PC-3 (cell line): Measurements from ENCODE around the gene ZFP1. TPM values are rescaled to one million over a fixed set of nuclear protein-coding genes. Genes with fewer than 3 reads are reported as not detected.

Source experiments
- ATAC-seq: fragments of 200-7000 bp; cut with Tn5 transposase; 2 replicates; pipeline ENCODE4 v1.9.1; 2020; ENCODE audit warnings: mild to moderate bottlenecking, moderate library complexity
- BruUV-seq: library from RNA; stranded (reverse); fragments of 400-500 nt; replicated peaks from 2 replicates; lab custom pipeline; 2021; lab: Mats Ljungman, UMichigan
- CTCF ChIA-PET: fragments of 300-600 bp; sonication (Branson Sonifier 250); formaldehyde crosslinking; loops from one replicate; lab custom pipeline; 2022; ENCODE audit warnings: antibody characterized with exemption; lab: Charles Lee
- POLR2A ChIA-PET: fragments of 300-600 bp; sonication (Branson Sonifier 250); formaldehyde crosslinking; loops from one replicate; lab custom pipeline; 2022; ENCODE audit warnings: antibody characterized with exemption; ENCODE audit not compliant: unreplicated experiment; lab: Charles Lee
- DNase-seq: peaks from one replicate; pipeline ENCODE4 v3.0.0-alpha.2; 2015
- H2AFZ ChIP-seq: fragments of 300-600 bp; sonication (generic); 2 replicates; pipeline ENCODE4 v1.6.0; 2016; ENCODE audit warnings: antibody characterized with exemption, low read length
- H3F3A ChIP-seq: fragments of 300-600 bp; sonication (generic); one replicate; pipeline ENCODE4 v1.6.0; 2017; ENCODE audit warnings: antibody characterized with exemption, low read length, control low read depth, mild to moderate bottlenecking; ENCODE audit not compliant: unreplicated experiment
- H3K27ac ChIP-seq: fragments of 300-600 bp; sonication (generic); 2 replicates; pipeline ENCODE4 v1.5.1; 2016; ENCODE audit warnings: mild to moderate bottlenecking, low read length
- H3K27me3 ChIP-seq: fragments of 300-600 bp; sonication (generic); 2 replicates; pipeline ENCODE4 v1.6.1; 2016; ENCODE audit warnings: low read length, mixed read lengths
- H3K36me3 ChIP-seq: fragments of 300-600 bp; sonication (generic); 2 replicates; pipeline ENCODE4 v1.6.1; 2016; ENCODE audit warnings: low read depth, mixed run types, low read length, mixed read lengths
- H3K4me1 ChIP-seq: fragments of 300-600 bp; sonication (generic); 2 replicates; pipeline ENCODE4 v1.5.1; 2016; ENCODE audit warnings: low read length; ENCODE audit not compliant: insufficient read depth
- H3K4me2 ChIP-seq: fragments of 300-600 bp; sonication (generic); 2 replicates; pipeline ENCODE4 v1.6.0; 2016; ENCODE audit warnings: low read length
- H3K4me3 ChIP-seq: fragments of 300-600 bp; sonication (generic); 2 replicates; pipeline ENCODE4 v1.5.1; 2016; ENCODE audit warnings: mild to moderate bottlenecking, low read length, mixed read lengths
- H3K79me2 ChIP-seq: fragments of 300-600 bp; sonication (generic); 2 replicates; pipeline ENCODE4 v1.6.1; 2017; ENCODE audit warnings: low read length, mixed read lengths
- H3K9ac ChIP-seq: fragments of 300-600 bp; sonication (generic); 2 replicates; pipeline ENCODE4 v1.6.0; 2016; ENCODE audit warnings: mild to moderate bottlenecking, low read length
- H3K9me2 ChIP-seq: fragments of 300-600 bp; sonication (generic); replicated peaks from 2 replicates; pipeline ENCODE4 v1.6.1; 2016; ENCODE audit warnings: mixed run types, low read length, mixed read lengths
- H3K9me3 ChIP-seq: fragments of 300-600 bp; sonication (generic); 2 replicates; pipeline ENCODE4 v1.6.1; 2016; ENCODE audit warnings: low read length, mixed read lengths
- H4K20me1 ChIP-seq: fragments of 300-600 bp; sonication (generic); 2 replicates; pipeline ENCODE4 v1.6.1; 2016; ENCODE audit warnings: low read length, mixed read lengths
- EZH2 ChIP-seq: fragments of 300-600 bp; sonication (generic); IDR thresholded peaks from one replicate; pipeline ENCODE4 v1.6.1; 2017; ENCODE audit warnings: antibody characterized with exemption, mild to moderate bottlenecking, low read length; ENCODE audit not compliant: unreplicated experiment
- EZH2phosphoT487 ChIP-seq: fragments of 300-600 bp; sonication (generic); IDR thresholded peaks from 2 replicates; pipeline ENCODE4 v1.6.1; 2018; ENCODE audit warnings: mild to moderate bottlenecking, antibody characterized with exemption, low read length, borderline replicate concordance
- intact Hi-C: fragments of 100-400 bp; cut with micrococcal nuclease; formaldehyde crosslinking; loops from 2 replicates; pipeline ENCODE4 v1.9.0; 2023
- total RNA-seq: library from RNA; depleted of rRNA; stranded (reverse); fragments of >200 nt; gene quantifications from 2 replicates; pipeline ENCODE4 v1.2.3, GENCODE V29; 2014
- TF ChIP-seq, protein P1 (sequence below): fragments of 300-600 bp; sonication (generic); conservative IDR thresholded peaks from 2 replicates; pipeline ENCODE4 v1.5.1; 2017; ENCODE audit warnings: antibody characterized with exemption, low read depth, mild to moderate bottlenecking, low read length

ZFP1 gene
- total RNA-seq, 1 experiment from 2014 or later: 3.3 TPM

DNA sequence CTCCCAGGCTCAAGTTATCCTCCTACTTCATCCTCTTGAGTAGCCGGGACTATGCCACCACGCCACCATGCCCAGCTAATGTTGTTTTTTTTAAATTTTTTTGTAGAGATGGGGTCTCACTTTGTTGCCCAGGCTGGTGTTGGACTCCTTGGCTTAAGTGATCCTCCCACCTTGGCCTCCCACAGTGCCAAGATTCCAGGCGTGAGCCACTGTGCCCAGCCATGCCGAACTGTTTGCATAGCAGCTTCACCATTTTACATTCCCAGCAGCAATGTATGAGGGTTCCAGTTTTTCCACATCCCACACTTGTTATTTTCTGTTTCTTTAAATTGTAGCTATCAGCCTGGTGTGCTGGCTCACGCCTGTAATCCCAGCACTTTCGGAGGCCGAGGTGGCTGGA is 68.3 kb downstream of the ZFP1 start:
- no peaks in the 10 kb centered on the region for H3K27me3 ChIP-seq
- H3K27ac ChIP-seq: no peak overlapping the region
- no peak overlapping the region for H3K4me3 ChIP-seq
- no peaks in the 10 kb centered on the region for H3K9me2 ChIP-seq
- no peaks in the 10 kb centered on the region for H3F3A ChIP-seq
- DNase-seq (no peak), ATAC-seq (no peak)
- H2AFZ ChIP-seq: no peak overlapping the region
- ChIA-PET CTCF (interaction anchor here (0.6 kb wide), 1 partner anchor 20 kb away, joined by 3 read pairs; no protein-coding TSS in a partner anchor), POLR2A (interaction anchor here (0.6 kb wide), 1 partner anchor 33 kb away, joined by 3 read pairs; no protein-coding TSS in a partner anchor)
- H3K9me3 ChIP-seq: no peaks in the 10 kb centered on the region
- H3K36me3 ChIP-seq: no peaks in the 10 kb centered on the region
- H3K9ac ChIP-seq: no peak overlapping the region
- H3K79me2 ChIP-seq: no peaks in the 10 kb centered on the region
- intact Hi-C loops: no loop called here
- no peaks in the 10 kb centered on the region for H3K4me1 ChIP-seq
- no peak overlapping the region for H3K4me2 ChIP-seq
- TF ChIP-seq EZH2 (no peak), EZH2phosphoT487 (no peak)
- TF ChIP-seq, protein P1, sequence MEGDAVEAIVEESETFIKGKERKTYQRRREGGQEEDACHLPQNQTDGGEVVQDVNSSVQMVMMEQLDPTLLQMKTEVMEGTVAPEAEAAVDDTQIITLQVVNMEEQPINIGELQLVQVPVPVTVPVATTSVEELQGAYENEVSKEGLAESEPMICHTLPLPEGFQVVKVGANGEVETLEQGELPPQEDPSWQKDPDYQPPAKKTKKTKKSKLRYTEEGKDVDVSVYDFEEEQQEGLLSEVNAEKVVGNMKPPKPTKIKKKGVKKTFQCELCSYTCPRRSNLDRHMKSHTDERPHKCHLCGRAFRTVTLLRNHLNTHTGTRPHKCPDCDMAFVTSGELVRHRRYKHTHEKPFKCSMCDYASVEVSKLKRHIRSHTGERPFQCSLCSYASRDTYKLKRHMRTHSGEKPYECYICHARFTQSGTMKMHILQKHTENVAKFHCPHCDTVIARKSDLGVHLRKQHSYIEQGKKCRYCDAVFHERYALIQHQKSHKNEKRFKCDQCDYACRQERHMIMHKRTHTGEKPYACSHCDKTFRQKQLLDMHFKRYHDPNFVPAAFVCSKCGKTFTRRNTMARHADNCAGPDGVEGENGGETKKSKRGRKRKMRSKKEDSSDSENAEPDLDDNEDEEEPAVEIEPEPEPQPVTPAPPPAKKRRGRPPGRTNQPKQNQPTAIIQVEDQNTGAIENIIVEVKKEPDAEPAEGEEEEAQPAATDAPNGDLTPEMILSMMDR: no peak
- no TSS peak for BruUV-seq
- no peaks in the 10 kb centered on the region for H4K20me1 ChIP-seq

DNA sequence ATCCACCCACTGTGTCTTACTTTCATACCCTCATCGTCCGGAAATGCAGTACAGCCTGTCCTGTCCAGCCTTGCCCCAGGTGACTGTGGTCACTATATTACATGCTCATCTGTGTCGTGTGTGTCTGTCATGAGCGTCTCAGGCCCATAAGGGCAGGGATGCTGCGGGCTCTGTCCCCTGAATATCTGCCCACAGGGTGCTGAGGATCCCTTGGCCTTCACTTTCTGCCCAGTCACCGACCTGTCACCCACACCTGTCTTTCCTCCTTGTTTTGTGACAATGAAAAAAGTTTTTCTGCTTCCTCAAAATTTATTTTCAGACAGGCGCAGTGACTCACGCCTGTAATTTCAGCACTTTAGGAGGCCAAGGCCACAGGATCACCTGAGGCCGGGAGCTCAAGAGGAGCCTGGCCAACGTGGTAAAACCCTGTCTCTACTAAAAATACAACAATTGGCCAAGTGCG is 69.1 kb downstream of the ZFP1 start:
- intact Hi-C loops: no loop called here
- Histone ChIP-seq H4K20me1 (no peaks in the 10 kb centered on the region), H3K9me2 (no peaks in the 10 kb centered on the region), H3F3A (no peaks in the 10 kb centered on the region), H3K27ac (no peak overlapping the region), H3K36me3 (no peaks in the 10 kb centered on the region), H3K9me3 (no peaks in the 10 kb centered on the region), H3K79me2 (no peaks in the 10 kb centered on the region), H3K4me1 (no peaks in the 10 kb centered on the region), H3K4me2 (no peak overlapping the region), H3K9ac (no peak overlapping the region), H3K27me3 (no peaks in the 10 kb centered on the region), H2AFZ (no peak overlapping the region), H3K4me3 (no peak overlapping the region)
- DNase-seq: no peak
- TF ChIP-seq EZH2: no peak
- no peak for TF ChIP-seq EZH2phosphoT487
- TF ChIP-seq, protein P1: no peak
- no peak for ATAC-seq
- ChIA-PET CTCF (interaction anchor here (0.6 kb wide), 1 partner anchor 20 kb away, joined by 3 read pairs; no protein-coding TSS in a partner anchor), POLR2A (no interaction called here)
- no TSS peak for BruUV-seq

DNA sequence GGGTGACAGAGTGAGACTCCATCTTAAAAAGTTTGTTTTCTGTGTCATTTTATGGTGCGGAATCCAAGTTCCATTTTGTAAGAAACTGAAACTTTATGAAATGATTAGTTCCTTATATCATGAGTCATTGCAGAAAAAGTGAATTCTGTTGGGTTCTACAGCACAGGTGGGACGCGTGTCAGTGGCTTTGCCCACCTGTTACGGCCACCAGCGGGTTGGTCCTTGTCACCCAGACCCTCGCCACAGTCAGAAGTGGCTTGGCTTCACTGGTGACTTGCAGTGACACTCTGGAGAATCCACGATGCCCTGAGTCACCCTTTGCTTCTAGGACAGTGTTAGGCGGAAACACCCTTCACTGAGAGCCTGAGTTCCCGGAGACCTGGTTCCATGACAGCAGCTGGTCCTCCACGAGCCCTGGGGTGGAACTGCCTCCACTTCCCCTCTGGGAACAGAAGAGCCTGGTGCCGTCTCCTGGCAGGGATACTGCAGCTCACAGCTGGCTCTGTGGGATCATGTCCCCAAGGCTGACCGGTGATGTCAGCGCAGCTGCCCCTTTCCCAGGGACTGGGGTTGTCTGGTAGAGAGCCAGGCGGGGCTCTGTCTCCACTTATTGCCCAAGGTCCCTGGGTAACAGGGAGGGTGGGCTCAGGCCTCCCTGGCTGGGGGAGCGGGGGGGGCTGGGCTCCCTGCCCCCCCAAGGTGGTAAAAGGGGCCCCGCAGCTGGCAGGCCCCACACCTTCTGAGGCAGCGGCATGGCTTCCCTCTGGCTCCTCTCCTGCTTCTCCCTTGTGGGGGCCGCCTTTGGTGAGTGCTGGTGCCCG is 70.1 kb downstream of the ZFP1 start, which contains the start of gene CTRB1:
Gene CTRB1, plus strand, starts transcription at position 733 of the 821 bp plus-strand sequence. Its CDS starts 20 bp downstream, at position 753.
- Histone ChIP-seq H3K36me3 (no peaks in the 10 kb centered on the region), H4K20me1 (no peaks in the 10 kb centered on the region), H3K9ac (no peak within 1 kb of the TSS), H3K79me2 (no peaks in the 10 kb centered on the region), H3K4me3 (no peak within 1 kb of the TSS), H3F3A (no peaks in the 10 kb centered on the region), H3K9me2 (no peaks in the 10 kb centered on the region), H3K27me3 (no peaks in the 10 kb centered on the region), H2AFZ (no peak within 1 kb of the TSS), H3K27ac (no peak within 1 kb of the TSS), H3K4me2 (no peak within 1 kb of the TSS), H3K4me1 (no peaks in the 10 kb centered on the region), H3K9me3 (no peaks in the 10 kb centered on the region)
- DNase-seq (no peak), ATAC-seq (no peak)
- intact Hi-C loops: no loop called here
- TF ChIP-seq, protein P1: no peak
- TF ChIP-seq EZH2phosphoT487: no peak
- POLR2A ChIA-PET: no interaction called here
- BruUV-seq: no TSS peak
- CTCF ChIA-PET: no interaction called here
